GM12875 (cell line): ENCODE data around the gene POGZ.

Source experiments
- H3K4me3 ChIP-seq: one replicate; pipeline ENCODE4 v1.5.1; 2011; ENCODE audit warnings: low read depth, low read length, control low read depth
- CTCF ChIP-seq: IDR thresholded peaks from 2 replicates; pipeline ENCODE4 v1.5.1; 2011; ENCODE audit warnings: low read depth, mild to moderate bottlenecking, control low read depth, inconsistent platforms, low read length, moderate library complexity, borderline replicate concordance; ENCODE audit not compliant: insufficient read depth

The POGZ gene

GRCh38 chr1:151478923-151479322 is 19.6 kb upstream of the POGZ start:
- TF ChIP-seq CTCF: no peak
- H3K4me3 ChIP-seq: no peak overlapping the region

GRCh38 chr1:151478140-151478812 is 19.0 kb upstream of the POGZ start:
- TF ChIP-seq CTCF: no peak
- H3K4me3 ChIP-seq: no peak overlapping the region

- TF ChIP-seq CTCF: no peak
- H3K4me3 ChIP-seq: no peak overlapping the region
Measured at GRCh38 chr1:151477066-151477465, 17.8 kb upstream of the POGZ start.

DNA sequence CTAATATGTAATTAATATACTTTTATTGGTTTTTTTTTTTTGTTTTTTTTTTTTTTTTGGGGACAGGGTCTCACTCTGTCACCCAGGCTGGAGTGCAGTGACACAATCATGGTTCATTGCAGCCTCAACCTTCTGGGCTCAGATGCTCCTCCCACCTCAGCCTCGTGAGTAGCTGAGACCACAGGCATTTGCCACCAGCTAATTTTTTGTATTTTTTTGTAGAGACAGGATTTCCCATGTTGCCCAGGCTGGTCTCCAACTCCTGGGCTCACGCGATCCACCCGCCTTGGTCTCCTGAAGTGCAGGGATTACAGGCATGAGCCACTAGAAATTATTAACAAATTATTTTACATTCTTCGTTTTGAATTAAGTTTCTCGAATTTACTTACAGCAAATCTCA is 16.8 kb upstream of the POGZ start:
- TF ChIP-seq CTCF: no peak
- H3K4me3 ChIP-seq: no peak overlapping the region

DNA sequence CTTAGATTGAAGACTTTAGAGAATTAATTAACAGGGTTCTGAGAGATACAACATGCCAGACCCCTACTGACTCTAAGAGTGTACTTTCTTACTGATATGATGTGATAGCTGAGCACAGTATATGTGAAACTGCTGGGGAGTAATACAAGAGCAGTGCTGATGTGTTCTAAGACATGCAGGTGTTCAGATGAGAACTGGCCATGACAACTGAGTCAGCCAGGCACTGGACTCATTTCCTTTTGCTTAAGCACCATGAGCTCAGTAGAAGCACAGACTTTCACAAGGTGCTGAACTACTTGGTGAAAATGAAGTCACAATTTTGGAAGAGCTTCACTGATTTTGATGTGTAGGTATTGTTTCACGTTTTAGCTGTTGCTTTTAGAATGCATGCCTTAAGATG is 15.9 kb upstream of the POGZ start:
- no peak overlapping the region for H3K4me3 ChIP-seq
- TF ChIP-seq CTCF: no peak

- TF ChIP-seq CTCF: no peak
- H3K4me3 ChIP-seq: no peak overlapping the region
Measured at GRCh38 chr1:151474745-151475144, 15.5 kb upstream of the POGZ start.
